Vagina (tissue), 2 donors: ENCODE results near the gene ADCY4. TPM values are rescaled to one million over a fixed set of nuclear protein-coding genes. Genes with fewer than 3 reads are reported as not detected.
A peak's percentile ranks its signal among the peaks of the same experiment; 100 is the strongest.
"Not testable (repeated sequence)": the region's sequence is repeated elsewhere in the genome, so short reads cannot be mapped to it uniquely, and the experiment has no call there.

Experiments
- DNase-seq, 2 donors: peaks; one replicate each; pipeline ENCODE4 v3.0.0-alpha.2; 2017; ENCODE audit errors: extremely low spot score in 2 of 2
- H3K27ac ChIP-seq: fragments of 200-600 bp; sonication (generic); one replicate; pipeline ENCODE4 v1.5.1; 2019
- H3K27me3 ChIP-seq: fragments of 200-600 bp; sonication (generic); one replicate; pipeline ENCODE4 v1.5.1; 2019
- H3K36me3 ChIP-seq, 2 donors: fragments of 200-600 bp; sonication (generic); one replicate each; pipeline ENCODE4 v1.5.1; 2017 to 2019
- H3K4me1 ChIP-seq: fragments of 200-600 bp; sonication (generic); one replicate; pipeline ENCODE4 v1.5.1; 2019
- H3K4me3 ChIP-seq, 2 donors: fragments of 200-600 bp; sonication (generic); 1 replicate in 1 of 2; 2 replicates in 1 of 2; pipeline ENCODE4 v1.5.1; 2016 to 2019
- H3K9me3 ChIP-seq: fragments of 200-600 bp; sonication (generic); one replicate; pipeline ENCODE4 v1.5.1; 2019
- POLR2A ChIP-seq, 2 donors: fragments of 450-650 bp; IDR thresholded peaks; one replicate each; pipeline ENCODE4 v1.6.1; 2017; ENCODE audit warnings: antibody characterized with exemption in 2 of 2, mild to moderate bottlenecking in 2 of 2, moderate library complexity in 2 of 2
- POLR2AphosphoS5 ChIP-seq, 2 donors: sonication (generic); formaldehyde crosslinking; IDR thresholded peaks; one replicate each; pipeline ENCODE4 v1.9.0; 2017; ENCODE audit warnings: antibody characterized with exemption in 2 of 2, mild to moderate bottlenecking in 2 of 2, low read depth in 1 of 2; ENCODE audit not compliant: insufficient read depth in 1 of 2
- intact Hi-C: fragments of 100-400 bp; cut with DNase I; formaldehyde crosslinking; loops from one replicate; pipeline ENCODE4 v1.15.1; 2023
- total RNA-seq: library from RNA; depleted of rRNA; stranded (reverse); fragments of >200 nt; gene quantifications from one replicate; pipeline ENCODE4 v1.2.3, GENCODE V29; 2016
- TF ChIP-seq, protein P1 (sequence below), 3 experiments: fragments of 450-650 bp in 2 of 3; fragments of 200-600 bp in 1 of 3; sonication (generic) in 1 of 3; IDR thresholded peaks; one replicate each; pipeline ENCODE4 v1.5.1; 2017 to 2019; ENCODE audit warnings: antibody characterized with exemption in 3 of 3, mild to moderate bottlenecking in 2 of 3, moderate library complexity in 2 of 3

Gene ADCY4
- total RNA-seq, 1 donor from 2014 or later, result 32.7 TPM

DNA sequence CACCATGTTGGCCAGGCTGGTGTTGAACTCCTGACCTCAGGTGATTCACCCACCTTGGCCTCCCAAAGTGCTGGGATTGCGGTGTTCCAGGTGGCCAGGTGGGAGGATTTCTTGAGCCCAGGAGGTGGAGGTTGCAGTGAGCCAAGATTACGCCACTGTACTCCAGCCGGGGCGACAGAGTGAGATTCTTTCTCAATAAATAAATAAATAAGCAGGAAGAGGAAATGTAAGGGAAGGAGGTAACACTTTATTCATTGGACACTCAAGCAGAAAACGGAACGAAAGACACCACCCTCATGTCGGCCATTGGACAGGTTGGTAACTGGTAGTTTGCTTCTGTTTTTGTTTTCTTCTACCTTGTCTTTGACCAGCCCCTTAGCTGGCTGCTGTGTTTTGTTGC lies 20.1 kb upstream of the ADCY4 start:
- Histone ChIP-seq H3K27ac (peak overlapping the region; percentile 81), H3K9me3 (no peaks in the 10 kb centered on the region), H3K27me3 (no peaks in the 10 kb centered on the region), H3K36me3 (no peaks in the 10 kb centered on the region), H3K4me1 (no peaks in the 10 kb centered on the region), H3K4me3 (no peak overlapping the region)
- DNase-seq, result no peak
- TF ChIP-seq, protein P1, sequence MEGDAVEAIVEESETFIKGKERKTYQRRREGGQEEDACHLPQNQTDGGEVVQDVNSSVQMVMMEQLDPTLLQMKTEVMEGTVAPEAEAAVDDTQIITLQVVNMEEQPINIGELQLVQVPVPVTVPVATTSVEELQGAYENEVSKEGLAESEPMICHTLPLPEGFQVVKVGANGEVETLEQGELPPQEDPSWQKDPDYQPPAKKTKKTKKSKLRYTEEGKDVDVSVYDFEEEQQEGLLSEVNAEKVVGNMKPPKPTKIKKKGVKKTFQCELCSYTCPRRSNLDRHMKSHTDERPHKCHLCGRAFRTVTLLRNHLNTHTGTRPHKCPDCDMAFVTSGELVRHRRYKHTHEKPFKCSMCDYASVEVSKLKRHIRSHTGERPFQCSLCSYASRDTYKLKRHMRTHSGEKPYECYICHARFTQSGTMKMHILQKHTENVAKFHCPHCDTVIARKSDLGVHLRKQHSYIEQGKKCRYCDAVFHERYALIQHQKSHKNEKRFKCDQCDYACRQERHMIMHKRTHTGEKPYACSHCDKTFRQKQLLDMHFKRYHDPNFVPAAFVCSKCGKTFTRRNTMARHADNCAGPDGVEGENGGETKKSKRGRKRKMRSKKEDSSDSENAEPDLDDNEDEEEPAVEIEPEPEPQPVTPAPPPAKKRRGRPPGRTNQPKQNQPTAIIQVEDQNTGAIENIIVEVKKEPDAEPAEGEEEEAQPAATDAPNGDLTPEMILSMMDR (IDR thresholded peaks at IDR 0.05), result no peak
- TF ChIP-seq POLR2AphosphoS5 (IDR thresholded peaks at IDR 0.05; ENCODE audit: insufficient read depth in 1 of 2, low read depth in 1 of 2) (no peak), POLR2A (IDR thresholded peaks at IDR 0.05) (no peak)
- intact Hi-C loops, result no loop called here

DNA sequence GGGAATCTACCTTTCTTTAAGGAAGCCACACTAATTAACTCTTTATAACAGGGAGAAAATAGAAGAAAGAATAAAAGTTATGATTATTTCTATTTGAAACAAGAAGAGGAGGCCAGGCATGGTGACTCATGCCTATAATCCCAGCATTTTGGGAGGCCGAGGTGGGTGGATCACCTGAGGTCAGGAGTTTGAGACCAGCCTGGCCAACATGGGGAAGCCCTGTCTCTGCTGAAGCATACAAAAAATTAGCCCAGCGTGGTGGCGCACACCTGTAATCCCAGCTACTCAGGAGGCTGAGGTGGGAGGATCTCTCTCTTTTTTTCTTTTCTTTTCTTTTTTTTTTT lies 19.6 kb upstream of the ADCY4 start:
- DNase-seq, H3K9me3 ChIP-seq, H3K4me3 ChIP-seq, intact Hi-C loops, H3K27me3 ChIP-seq, H3K4me1 ChIP-seq, H3K36me3 ChIP-seq: not testable (repeated sequence)
- peak overlapping the region; percentile 81 for H3K27ac ChIP-seq

DNA sequence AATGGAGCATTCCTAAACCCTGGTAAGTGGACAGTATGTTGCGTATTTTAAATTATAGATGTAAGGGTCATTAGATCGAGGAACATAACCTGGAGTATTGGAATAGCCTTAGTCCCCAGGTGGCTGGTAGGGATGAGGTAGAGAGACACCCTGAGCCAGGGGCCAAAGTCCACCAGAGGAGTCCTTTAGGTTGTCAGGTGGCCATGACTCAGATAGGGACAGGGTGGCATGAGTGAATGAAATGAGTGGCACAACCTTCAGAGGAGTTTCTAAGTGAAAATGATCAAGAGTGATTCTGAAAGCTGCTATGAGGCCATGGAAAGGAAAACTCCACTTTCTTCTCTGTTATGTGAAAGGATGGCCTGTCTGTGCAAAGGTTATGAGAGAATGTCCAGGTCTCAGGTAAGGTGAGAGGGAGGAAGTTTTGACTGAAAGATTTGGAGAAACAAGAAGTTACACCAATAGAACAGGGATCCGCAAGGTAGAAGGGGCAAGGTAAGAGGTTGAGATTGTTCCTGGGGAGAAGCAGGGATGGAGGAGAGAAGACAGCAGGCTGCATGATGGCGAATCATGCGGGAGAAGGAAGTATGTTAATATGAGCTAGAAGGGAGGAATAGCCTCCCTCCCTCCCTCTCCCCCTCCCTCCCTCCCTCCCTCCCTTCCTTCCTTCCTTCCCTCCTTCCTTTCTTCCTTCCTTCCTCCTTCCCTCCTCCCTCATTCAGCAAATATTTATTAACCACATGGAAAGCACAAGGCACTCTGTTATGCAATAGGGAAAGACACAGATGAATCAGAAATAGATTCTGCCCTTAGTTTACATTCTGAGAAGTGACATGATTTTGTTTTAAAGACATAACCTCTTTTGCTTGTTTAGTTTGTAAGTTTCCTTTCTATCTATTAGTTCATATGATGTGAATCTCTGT lies 18.9 kb upstream of the ADCY4 start:
- no peak for TF ChIP-seq POLR2A (IDR thresholded peaks at IDR 0.05)
- peak in 1 of 2 donors; percentile 36 for TF ChIP-seq POLR2AphosphoS5 (IDR thresholded peaks at IDR 0.05; ENCODE audit: insufficient read depth in 1 of 2, low read depth in 1 of 2)
- TF ChIP-seq, protein P1 (IDR thresholded peaks at IDR 0.05), result no peak
- no peak for DNase-seq
- Histone ChIP-seq H3K4me3 (no peak overlapping the region), H3K27me3 (no peaks in the 10 kb centered on the region), H3K9me3 (no peaks in the 10 kb centered on the region), H3K36me3 (no peaks in the 10 kb centered on the region), H3K27ac (peak overlapping the region; percentile 81), H3K4me1 (no peaks in the 10 kb centered on the region)
- intact Hi-C loops, result no loop called here

DNA sequence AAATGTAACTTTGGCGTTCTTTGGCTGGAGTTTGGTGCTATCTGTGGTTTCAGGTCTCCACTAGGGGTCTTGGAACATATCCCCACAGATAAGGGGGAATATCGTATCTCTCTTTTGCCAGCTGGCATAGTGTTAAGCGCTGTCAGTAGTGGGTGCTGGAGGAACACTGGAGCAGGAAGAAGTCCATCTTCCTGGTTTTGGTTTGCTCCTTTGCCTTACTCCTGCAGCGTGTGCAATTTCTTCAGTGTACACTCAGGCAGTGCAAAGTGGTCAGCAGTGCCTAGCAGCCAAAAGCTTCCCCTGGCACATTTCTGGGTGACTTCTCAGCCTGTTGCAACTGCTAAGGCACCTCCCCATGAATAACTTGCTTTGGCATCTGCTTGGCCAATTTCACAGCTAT lies 16.6 kb upstream of the ADCY4 start:
- no peak for DNase-seq
- Histone ChIP-seq H3K27me3 (no peaks in the 10 kb centered on the region), H3K36me3 (no peaks in the 10 kb centered on the region), H3K4me3 (no peak overlapping the region), H3K27ac (peak overlapping the region; percentile 10), H3K4me1 (no peaks in the 10 kb centered on the region), H3K9me3 (no peaks in the 10 kb centered on the region)
- TF ChIP-seq POLR2A (IDR thresholded peaks at IDR 0.05), result no peak
- TF ChIP-seq POLR2AphosphoS5 (IDR thresholded peaks at IDR 0.05; ENCODE audit: insufficient read depth in 1 of 2, low read depth in 1 of 2), result no peak
- TF ChIP-seq, protein P1 (IDR thresholded peaks at IDR 0.05), result no peak
- intact Hi-C loops, result no loop called here

DNA sequence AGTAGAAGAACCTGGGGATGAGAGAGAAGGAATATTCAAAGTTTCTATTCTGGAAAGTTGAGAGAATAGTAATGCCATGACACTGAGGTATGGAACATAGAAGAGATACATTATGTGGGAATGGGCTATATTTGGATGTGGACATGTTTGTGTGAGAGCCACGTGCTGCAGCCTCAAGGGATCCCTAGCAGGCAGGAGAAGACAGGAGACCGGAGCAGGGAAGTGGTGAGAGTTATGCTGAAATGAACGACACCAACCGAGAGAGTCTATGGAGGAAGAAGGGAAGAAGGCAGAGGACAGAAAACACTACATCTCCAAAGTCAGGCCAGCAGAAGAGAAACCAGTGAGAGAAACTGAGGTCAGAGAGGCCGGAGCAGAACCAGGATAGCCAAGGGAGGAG lies 14.9 kb upstream of the ADCY4 start:
- no peak for TF ChIP-seq POLR2AphosphoS5 (IDR thresholded peaks at IDR 0.05; ENCODE audit: insufficient read depth in 1 of 2, low read depth in 1 of 2)
- TF ChIP-seq, protein P1 (IDR thresholded peaks at IDR 0.05), result no peak
- Histone ChIP-seq H3K27ac (no peak overlapping the region), H3K4me1 (no peaks in the 10 kb centered on the region), H3K4me3 (no peak overlapping the region), H3K27me3 (no peaks in the 10 kb centered on the region), H3K36me3 (no peaks in the 10 kb centered on the region), H3K9me3 (no peaks in the 10 kb centered on the region)
- no peak for DNase-seq
- intact Hi-C loops, result no loop called here
